GM18499 (cell line): ENCODE data around the gene MEF2A.
"Not testable (repeated sequence)": the region's sequence is repeated elsewhere in the genome, so short reads cannot be mapped to it uniquely, and the experiment has no call there.

Source experiments
- ATAC-seq: cut with Tn5 transposase; IDR thresholded peaks from one replicate; pipeline ENCODE4 v1.9.1; 2021; ENCODE audit warnings: moderate number of reproducible peaks; ENCODE audit not compliant: insufficient read depth, unreplicated experiment

Gene MEF2A

DNA sequence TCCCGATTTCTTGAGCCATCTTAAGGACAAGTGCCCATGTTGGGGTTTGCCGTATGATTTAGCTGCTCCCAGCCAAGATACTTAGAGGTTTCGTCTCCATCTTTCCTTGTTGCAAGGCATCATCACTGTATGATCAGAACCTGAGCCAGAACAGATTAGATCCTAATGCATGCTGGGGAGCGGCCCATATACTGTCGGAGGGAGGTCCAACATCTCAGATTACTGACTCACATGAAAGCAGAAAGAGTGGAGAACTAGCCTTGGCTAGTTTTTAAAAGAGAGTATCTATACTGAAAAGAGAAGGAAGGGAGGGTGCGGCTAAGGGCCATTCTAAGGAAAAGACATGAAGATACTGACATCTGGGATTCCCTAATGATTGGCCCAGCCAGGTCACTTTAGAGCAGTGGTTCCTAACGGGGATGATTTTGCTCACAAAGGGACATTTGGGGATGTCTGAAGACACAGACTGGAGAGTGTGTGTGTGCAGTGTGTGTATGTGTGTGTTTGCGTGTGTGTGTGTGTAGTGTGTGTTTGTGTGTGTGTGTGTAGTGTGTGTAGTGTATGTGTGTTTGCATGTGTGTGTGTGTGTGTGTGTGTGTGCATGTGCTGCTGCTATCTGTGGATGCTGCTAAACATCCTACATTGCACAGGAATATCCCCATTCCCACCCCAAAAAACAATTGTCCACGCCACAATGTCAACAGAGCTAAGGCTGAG is 179.7 kb downstream of the MEF2A start:
- ATAC-seq: no peak

DNA sequence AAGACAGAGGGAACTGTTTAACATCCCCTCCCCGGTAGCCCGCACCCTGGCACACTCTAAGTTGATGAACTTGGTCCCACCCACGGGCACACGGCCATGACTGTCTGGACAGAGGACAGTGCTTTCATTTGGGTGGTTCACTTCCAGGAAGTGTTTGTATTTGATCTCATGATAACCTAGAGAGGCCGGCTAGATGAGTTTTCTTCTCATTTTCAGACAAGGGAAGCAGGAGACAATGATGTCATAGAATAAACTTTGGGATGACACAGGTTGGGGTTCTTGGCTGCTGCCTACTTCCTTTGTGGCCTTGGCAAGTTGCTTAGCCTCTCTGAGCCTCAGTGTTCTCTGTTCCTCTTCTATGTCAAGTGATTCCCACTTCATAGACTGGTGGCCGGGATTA is 183.6 kb downstream of the MEF2A start:
- ATAC-seq: no peak

DNA sequence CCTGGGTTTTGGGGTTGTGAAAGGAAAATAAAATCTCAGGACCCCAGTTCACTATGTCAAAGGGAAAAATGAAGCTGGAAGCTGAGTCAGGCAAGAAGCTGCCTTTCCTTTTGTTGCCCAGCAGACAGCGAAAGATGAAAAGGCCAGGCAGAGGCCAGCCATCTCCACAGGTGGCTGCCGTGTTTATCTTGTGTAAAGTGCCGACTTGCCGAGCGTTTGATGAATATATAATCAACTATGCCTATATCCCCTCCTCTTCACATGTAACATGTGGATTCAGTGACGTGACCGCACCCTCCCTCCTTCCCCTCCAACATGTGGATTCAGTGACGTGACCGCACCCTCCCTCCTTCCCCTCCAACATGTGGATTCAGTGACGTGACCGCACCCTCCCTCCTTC is 184.5 kb downstream of the MEF2A start:
- ATAC-seq: not testable (repeated sequence)

DNA sequence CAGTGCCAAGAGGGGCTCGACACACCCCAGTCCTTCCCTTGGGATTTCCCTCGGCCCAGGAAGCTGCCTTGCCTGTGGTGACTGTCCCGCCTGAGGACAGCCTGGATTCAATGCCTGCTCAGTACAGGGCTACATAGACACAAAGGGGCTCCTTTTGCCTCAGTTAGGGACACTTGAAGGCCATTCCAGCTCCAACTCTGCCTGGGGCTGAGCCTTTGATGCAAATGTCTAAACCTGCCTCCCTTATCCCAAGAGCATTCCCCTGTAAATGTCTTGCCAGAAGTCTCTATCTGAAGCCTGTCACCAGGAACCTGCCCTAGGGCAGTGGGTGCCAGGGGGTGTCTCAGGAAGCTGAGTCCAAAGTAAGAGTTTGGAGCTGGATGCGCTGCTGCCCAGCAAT is 186.8 kb downstream of the MEF2A start:
- ATAC-seq: no peak

DNA sequence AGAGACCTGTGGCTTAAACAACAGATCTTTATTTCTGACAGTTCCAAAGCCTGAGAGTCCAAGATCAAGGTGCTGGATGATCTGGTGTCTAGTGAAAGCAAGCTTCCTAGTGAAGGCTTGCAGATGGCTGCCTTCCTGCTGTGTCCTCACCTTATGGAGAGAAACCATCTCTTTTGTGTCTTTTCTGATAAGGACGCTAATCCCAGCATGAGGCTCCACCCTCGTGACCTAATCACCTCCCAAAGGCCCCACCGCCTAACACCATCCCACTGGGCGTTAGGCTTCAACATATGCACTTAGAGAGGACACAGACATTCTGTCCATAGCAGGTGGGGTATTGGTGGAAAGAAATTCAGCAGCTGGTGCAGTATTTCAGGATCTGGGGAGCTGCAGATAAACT is 187.3 kb downstream of the MEF2A start:
- ATAC-seq: no peak

DNA sequence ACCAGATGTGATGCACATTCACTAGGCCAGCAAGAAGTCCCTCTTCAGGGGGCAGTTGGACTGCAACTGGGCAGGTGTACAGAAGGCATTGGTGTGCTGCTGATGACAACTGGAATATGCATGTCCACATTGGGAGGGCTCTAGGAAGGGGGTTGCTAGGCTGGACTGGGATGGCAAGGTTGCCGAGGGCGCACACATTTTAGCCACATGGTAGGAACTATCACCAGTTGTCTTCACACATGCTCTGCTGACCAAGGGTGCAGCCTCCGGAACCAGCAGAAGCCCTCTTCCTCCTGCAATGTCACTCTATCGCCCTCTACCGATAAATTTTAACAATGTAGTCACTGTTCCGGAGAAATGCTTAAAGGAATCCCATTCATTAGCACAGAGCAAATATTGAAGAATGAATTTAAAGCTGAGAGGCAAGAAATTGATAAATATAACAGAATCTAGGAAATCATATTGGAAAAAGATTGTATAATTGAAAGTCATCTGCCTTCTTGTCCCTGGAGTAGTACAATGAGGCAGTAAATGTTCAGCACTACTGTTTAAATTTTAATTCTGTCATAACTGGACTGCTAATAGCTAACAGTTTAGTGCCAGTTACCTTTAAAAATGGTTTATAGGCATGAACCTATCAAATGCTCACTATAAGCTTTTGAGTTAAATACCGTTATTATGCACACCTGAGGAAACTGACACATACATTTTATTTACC is 190.1 kb downstream of the MEF2A start:
- no peak for ATAC-seq

DNA sequence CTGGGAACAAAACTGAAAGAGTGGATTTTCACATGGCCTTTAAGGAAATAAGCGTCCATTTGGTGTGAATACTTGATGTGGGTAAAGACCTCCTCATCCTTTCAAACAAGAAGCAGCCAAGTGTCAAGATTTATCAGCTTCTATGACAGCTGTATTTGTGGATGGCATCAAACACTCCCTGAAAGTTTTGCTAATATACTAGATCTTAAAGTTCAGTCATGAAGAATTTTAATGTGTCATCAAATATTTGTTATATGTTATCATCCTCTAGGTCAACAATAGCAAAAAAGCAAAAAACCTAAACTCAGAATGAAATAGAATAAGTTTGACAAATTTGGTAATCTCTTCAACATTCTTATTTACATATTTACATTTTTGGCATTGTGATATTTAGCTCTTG is 196.5 kb downstream of the MEF2A start:
- no peak for ATAC-seq

DNA sequence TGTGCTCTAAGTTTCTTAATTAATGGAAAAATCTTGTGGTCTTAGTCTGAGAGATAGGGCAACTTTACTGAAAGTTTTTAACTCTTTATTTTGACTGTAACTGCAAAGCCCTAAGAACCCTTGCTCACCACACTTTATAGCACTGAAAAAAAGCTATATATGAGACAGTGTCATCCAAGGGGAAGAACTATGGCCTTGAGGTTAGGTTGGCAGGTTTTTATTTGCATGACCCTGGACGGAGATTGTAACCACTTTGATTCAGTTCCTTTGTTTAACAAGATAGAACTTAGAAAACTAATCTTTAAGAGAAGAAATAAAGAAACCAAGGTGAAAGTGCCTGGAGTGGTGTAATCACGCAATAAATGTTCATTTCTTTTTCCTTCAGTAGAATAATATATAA is 198.0 kb downstream of the MEF2A start:
- ATAC-seq: no peak

DNA sequence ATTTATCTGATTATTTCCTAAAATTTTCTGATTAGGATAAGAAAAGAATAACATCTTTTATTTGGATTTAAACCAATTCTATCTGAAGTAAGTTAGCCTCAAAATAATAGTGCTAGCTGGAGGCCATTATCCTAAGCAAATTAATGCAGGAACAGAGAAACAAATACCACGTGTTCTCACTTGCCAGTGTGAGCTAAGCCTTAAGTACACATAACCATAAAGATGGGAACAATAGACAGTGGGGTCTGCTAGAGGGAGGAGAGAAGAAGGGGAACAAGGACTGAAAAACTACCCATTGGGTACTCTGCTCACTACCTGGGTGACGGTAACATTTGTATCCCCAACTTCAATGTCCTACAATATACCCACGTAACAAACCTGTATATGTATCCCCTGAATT is 198.7 kb downstream of the MEF2A start:
- ATAC-seq: no peak
